ENCODE results near the gene PPIL1. TPM values are rescaled to one million over a fixed set of nuclear protein-coding genes. Genes with fewer than 3 reads are reported as not detected.

PPIL1 gene
- polyA plus RNA-seq, 4 donors: 40.7 to 63.5 (median 52.6) TPM

- no peak for DNase-seq (ENCODE audit: low read depth in 4 of 4, low spot score in 3 of 4)
These were observed 15.6 kb upstream of the PPIL1 start for GRCh38 chr6:36890112-36890663.

- no peak for DNase-seq (ENCODE audit: low read depth in 4 of 4, low spot score in 3 of 4)
These were observed 14.3 kb upstream of the PPIL1 start for GRCh38 chr6:36888654-36889481.

GRCh38 chr6:36888115-36888643 is 13.6 kb upstream of the PPIL1 start:
- no peak for DNase-seq (ENCODE audit: low read depth in 4 of 4, low spot score in 3 of 4)

DNA sequence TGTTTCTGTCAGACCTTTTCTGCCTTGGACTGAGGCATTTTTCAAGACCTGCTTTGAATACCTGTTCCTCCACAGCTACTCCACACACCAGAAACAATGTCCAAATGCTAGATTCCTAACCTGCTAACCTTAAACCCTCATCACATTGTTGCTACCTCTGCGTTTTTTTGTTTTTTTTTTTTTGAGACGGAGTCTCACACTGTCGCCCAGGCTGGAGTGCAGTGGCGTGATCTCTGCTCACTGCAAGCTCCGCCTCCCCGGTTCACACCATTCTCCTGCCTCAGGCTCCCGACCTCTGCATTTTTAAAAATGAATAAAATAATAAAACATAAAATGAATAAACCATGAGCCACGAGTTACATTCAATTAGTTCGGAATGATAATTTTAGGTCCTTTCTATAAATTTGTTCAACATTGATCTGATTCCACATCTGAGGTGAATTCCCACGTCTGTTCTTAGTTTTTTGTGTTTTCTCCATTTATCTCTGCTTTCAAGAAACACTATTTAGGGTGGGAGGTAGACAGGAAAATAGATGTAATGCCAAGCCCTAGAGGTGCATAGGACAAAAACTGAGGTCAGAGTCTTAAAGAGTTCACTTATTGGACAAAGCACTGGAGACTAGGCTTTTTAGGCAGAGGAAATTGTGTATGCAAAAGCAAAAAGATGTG is 12.5 kb upstream of the PPIL1 start:
- no peak for DNase-seq (ENCODE audit: low read depth in 4 of 4, low spot score in 3 of 4)

DNA sequence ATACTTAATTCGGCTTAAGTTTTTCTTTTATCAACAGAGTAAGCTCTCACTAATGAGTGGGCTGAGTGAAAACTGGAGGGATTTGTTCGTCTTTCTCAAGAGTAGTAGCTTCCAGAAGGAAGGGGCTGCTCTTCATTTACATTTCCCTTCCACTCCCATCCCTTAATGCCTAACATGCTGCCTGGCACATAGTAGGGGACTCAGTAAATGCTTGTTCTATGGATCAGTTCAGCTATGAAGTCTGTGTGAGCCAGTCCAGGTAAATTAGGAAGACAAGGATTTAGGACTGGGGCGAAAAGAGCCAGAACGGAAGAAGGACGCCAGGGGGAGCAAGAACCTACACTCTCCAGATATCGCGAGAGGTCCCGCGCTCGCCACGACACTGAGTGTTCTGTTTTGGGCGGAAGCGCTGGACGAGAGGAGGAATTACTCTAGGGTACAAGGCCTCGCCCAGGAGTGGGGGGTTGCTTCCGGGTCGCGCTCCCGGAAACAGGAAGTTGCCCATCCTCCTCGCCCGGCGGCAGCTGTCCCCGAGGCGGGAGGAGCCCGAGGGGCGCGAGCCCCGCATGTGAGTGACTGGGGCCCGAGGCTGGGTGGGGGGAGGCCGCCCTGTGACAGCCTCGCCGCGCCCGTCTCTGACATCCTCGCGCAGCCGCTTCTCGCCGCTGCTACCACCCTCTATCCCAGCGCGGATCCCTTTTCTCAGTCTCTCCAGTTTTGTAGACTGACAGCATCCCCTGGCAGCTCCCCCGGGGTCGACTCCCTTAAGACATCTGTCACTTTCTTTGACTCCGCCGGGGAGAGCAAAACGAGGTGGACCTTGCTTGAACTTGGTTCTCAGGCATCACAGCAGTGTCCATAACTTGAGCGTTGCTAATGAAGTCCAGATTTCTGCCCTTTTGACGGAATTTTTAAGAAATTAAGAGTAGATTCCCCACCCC is 11.1 kb upstream of the PPIL1 start, which contains the start of gene C6orf89:
Gene C6orf89 (plus strand): TSS at position 492 of the 941 bp plus-strand sequence. CDS start 13,493 bp downstream, outside the sequence.
- peak; percentile 89 to 95 (median 92) for DNase-seq (ENCODE audit: low read depth in 4 of 4, low spot score in 3 of 4)

GRCh38 chr6:36884610-36885009 is 10.0 kb upstream of the PPIL1 start:
- no peak for DNase-seq (ENCODE audit: low read depth in 4 of 4, low spot score in 3 of 4)

GRCh38 chr6:36875250-36875633 is 639 bp upstream of the PPIL1 start:
- DNase-seq (ENCODE audit: low read depth in 4 of 4, low spot score in 3 of 4): no peak

- DNase-seq (ENCODE audit: low read depth in 4 of 4, low spot score in 3 of 4): no peak
These were observed 776 bp downstream of the PPIL1 start for GRCh38 chr6:36873612-36874442.

DNA sequence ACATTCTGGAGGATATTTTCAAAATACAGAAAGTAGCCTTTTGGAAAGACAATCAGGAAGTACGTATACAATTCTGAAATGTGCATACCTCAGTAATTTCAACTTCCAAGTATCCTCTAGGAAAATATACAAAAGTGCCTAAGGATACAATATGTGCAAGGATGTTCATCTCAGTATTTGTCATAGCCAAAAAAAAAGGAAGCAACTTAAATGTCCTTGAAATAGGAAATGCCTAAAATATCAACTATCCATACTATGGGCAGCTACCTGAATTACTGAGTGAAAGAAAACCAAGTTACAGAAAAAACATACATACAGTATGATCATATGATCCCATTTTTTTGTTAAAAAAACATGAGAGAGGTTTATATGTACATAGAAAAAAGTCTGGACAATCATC is 1.5 kb downstream of the PPIL1 start:
- no peak for DNase-seq (ENCODE audit: low read depth in 4 of 4, low spot score in 3 of 4)

GRCh38 chr6:36871686-36872085 is 2.9 kb downstream of the PPIL1 start:
- DNase-seq (ENCODE audit: low read depth in 4 of 4, low spot score in 3 of 4): no peak

- no peak for DNase-seq (ENCODE audit: low read depth in 4 of 4, low spot score in 3 of 4)
These were observed 7.0 kb downstream of the PPIL1 start for GRCh38 chr6:36867471-36868224.

DNA sequence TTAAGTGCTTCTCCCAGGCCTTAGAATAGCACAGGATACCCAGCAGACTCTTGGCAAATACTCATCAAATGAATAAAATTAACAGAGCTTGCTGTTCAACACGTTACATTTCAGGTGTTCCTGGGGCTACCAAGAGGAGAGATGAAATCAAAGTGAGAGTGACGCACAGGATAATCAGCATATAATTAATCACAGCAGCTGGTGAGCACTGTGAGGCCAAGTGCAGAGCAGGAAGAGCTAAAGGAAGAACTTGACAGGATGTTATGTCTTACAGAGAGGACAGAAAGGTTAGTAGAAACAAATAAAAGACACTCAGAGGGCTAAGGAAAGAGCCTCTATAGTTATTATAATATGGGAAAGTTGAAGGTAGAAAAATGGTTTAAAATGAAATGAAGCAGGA is 8.8 kb downstream of the PPIL1 start:
- no peak for DNase-seq (ENCODE audit: low read depth in 4 of 4, low spot score in 3 of 4)

GRCh38 chr6:36863670-36864540 is 10.7 kb downstream of the PPIL1 start:
- no peak for DNase-seq (ENCODE audit: low read depth in 4 of 4, low spot score in 3 of 4)

GRCh38 chr6:36862848-36863382 is 11.7 kb downstream of the PPIL1 start:
- DNase-seq (ENCODE audit: low read depth in 4 of 4, low spot score in 3 of 4): no peak

DNA sequence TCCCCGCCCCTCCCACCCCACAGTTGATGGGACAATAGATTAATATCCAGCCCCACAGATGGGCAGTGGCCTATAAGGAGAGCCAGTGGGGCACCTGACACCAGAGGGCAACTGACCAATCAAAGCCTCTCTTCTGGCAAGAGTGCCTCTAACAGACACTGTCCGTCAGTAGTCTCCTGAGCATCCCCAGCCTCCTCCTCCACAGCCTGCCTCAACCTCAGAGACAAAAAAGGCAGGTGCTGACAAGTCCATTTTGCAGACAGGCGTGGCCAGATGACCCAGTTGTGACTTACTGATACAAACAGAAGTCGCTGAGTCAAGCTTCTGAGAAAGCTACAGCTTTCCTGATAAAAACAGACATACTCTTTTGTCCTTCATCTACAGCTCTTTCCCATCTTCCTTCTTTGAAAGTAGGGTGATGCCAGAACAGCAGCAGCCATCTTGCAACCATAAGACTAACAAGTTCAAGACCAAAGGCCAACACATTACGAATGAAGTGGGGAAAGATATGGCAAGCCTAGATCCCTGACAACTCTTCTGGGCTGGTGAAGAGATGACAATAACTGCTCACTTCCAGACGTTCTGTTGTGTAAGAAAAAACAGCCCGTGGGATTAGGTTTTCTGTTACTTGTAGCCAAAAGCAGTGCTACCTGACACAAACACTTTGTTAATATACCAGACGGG is 12.3 kb downstream of the PPIL1 start:
- no peak for DNase-seq (ENCODE audit: low read depth in 4 of 4, low spot score in 3 of 4)

- DNase-seq (ENCODE audit: low read depth in 4 of 4, low spot score in 3 of 4): no peak
These were observed 14.5 kb downstream of the PPIL1 start for GRCh38 chr6:36860126-36860525.

GRCh38 chr6:36858407-36858981 is 16.1 kb downstream of the PPIL1 start:
- no peak for DNase-seq (ENCODE audit: low read depth in 4 of 4, low spot score in 3 of 4)
